Body of pancreas (tissue), 4 donors: ENCODE data around the gene DIAPH3. TPM values are rescaled to one million over a fixed set of nuclear protein-coding genes. Genes with fewer than 3 reads are reported as not detected.

Experiments used
- ATAC-seq: fragments of 150-250 bp; one replicate; pipeline ENCODE4 v1.9.1; 2016
- DNase-seq, 4 donors: peaks; one replicate each; pipeline ENCODE4 v3.0.0-alpha.2; 2019
- H3K27ac ChIP-seq, 4 donors: fragments of 200-600 bp; sonication (generic); 1 replicate in 3 of 4; 2 replicates in 1 of 4; pipeline versions ENCODE4 v1.5.1 to v1.6.1; 2016 to 2019; ENCODE audit warnings: mild to moderate bottlenecking in 1 of 4, mixed read lengths in 1 of 4, moderate library complexity in 1 of 4
- H3K27me3 ChIP-seq, 2 donors: fragments of 200-600 bp; sonication (generic); one replicate each; pipeline ENCODE4 v1.6.0; 2016; ENCODE audit warnings: mild to moderate bottlenecking in 1 of 2
- H3K36me3 ChIP-seq, 2 donors: fragments of 200-600 bp; sonication (generic); replicated peaks in 1 of 2; 2 replicates each; pipeline ENCODE4 v1.5.1; 2016; ENCODE audit warnings: low read depth in 2 of 2; ENCODE audit not compliant: insufficient read depth in 1 of 2
- H3K4me1 ChIP-seq: fragments of 200-600 bp; sonication (generic); one replicate; pipeline ENCODE4 v1.6.0; 2016
- H3K4me3 ChIP-seq, 2 donors: fragments of 200-600 bp; sonication (generic); 1 replicate in 1 of 2; 2 replicates in 1 of 2; pipeline ENCODE4 v1.5.1; 2016 to 2019
- H3K9me3 ChIP-seq, 3 donors: fragments of 200-600 bp; sonication (generic); 1 replicate in 2 of 3; 2 replicates in 1 of 3; pipeline ENCODE4 v1.5.1; 2016
- POLR2A ChIP-seq, 3 donors: fragments of 450-650 bp; IDR thresholded peaks; one replicate each; pipeline ENCODE4 v1.6.1; 2016; ENCODE audit warnings: antibody characterized with exemption in 3 of 3, mild to moderate bottlenecking in 2 of 3
- WGBS, 2 donors: methylation state at CpG; one replicate each; pipeline ENCODE4 v1.1.5; 2017; 5-methylcytosine and 5-hydroxymethylcytosine counted together
- intact Hi-C: fragments of 100-400 bp; cut with DNase I; formaldehyde crosslinking; loops from one replicate; pipeline ENCODE4 v1.15.1; 2023
- total RNA-seq, 2 donors: library from RNA; depleted of rRNA; stranded (reverse); fragments of >200 nt; gene quantifications; one replicate each; pipeline ENCODE4 v1.1.0, GENCODE V29; 2016
- TF ChIP-seq, protein P1 (sequence below), 7 experiments: fragments of 450-650 bp in 4 of 7; fragments of 200-600 bp in 3 of 7; sonication (generic) in 3 of 7; IDR thresholded peaks; one replicate each; pipeline ENCODE4 v1.5.1; 2016 to 2019; ENCODE audit warnings: antibody characterized with exemption in 7 of 7

Gene DIAPH3
- total RNA-seq, 2 donors from 2014 or later: 0.33 to 0.78 TPM

DNA sequence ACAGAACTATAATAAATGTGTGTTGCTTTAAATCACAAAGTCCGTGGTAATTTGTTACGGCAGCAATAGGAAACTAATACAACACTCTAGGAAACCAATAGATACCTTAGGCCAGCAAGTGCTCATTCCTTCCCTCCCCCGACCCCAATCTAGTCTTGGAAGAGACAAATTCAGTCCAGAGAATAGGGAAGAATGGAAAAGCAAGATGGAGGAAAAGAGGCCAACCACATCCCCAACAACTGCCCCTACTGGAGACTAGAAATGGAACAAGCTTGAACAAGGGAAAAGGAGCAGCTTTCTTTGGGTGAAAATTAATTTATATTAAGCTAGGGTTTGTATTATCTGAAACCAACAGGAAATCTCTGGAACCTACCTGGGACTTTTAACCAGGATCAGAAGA, 54.4 kb downstream of the DIAPH3 start:
- H3K36me3 ChIP-seq: no peaks in the 10 kb centered on the region
- DNase-seq (no peak), ATAC-seq (no peak)
- H3K4me1 ChIP-seq: no peaks in the 10 kb centered on the region
- no peaks in the 10 kb centered on the region for H3K9me3 ChIP-seq
- intact Hi-C loops: no loop called here
- WGBS, 2 donors: 96 to 99% methylated on average over 3 of the region's 3 CpGs
- TF ChIP-seq POLR2A (IDR thresholded peaks at IDR 0.05): no peak
- TF ChIP-seq, protein P1, sequence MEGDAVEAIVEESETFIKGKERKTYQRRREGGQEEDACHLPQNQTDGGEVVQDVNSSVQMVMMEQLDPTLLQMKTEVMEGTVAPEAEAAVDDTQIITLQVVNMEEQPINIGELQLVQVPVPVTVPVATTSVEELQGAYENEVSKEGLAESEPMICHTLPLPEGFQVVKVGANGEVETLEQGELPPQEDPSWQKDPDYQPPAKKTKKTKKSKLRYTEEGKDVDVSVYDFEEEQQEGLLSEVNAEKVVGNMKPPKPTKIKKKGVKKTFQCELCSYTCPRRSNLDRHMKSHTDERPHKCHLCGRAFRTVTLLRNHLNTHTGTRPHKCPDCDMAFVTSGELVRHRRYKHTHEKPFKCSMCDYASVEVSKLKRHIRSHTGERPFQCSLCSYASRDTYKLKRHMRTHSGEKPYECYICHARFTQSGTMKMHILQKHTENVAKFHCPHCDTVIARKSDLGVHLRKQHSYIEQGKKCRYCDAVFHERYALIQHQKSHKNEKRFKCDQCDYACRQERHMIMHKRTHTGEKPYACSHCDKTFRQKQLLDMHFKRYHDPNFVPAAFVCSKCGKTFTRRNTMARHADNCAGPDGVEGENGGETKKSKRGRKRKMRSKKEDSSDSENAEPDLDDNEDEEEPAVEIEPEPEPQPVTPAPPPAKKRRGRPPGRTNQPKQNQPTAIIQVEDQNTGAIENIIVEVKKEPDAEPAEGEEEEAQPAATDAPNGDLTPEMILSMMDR (IDR thresholded peaks at IDR 0.05): no peak
- no peak overlapping the region for H3K27ac ChIP-seq
- H3K4me3 ChIP-seq: no peak overlapping the region
- H3K27me3 ChIP-seq: no peaks in the 10 kb centered on the region

DNA sequence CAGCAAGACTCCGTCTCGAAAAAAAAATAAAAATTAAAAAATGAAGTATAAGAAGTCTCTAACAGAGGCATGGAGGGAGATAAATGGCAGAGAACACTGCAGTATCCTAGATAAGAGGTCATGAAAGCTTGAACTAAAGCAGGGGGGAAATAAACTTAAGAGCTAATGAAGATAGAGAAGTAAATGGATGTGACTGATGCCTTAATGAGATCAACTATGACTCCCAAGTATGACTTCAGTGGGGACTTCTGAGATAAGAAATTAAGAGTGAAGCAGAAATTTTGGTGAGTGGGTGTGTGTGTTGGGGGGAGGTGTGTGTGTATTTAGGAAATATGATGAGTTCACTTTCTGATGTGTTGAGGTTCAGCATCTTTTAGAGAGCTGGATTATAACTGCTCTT, 55.1 kb downstream of the DIAPH3 start:
- no peak for TF ChIP-seq POLR2A (IDR thresholded peaks at IDR 0.05)
- TF ChIP-seq, protein P1 (IDR thresholded peaks at IDR 0.05): no peak
- intact Hi-C loops: no loop called here
- Histone ChIP-seq H3K27me3 (no peaks in the 10 kb centered on the region), H3K4me1 (no peaks in the 10 kb centered on the region), H3K36me3 (no peaks in the 10 kb centered on the region), H3K4me3 (no peak overlapping the region), H3K27ac (no peak overlapping the region), H3K9me3 (no peaks in the 10 kb centered on the region)
- no peak for DNase-seq
- ATAC-seq: no peak
- 88 to 97% methylated on average over 2 of the region's 2 CpGs for WGBS, 2 donors

DNA sequence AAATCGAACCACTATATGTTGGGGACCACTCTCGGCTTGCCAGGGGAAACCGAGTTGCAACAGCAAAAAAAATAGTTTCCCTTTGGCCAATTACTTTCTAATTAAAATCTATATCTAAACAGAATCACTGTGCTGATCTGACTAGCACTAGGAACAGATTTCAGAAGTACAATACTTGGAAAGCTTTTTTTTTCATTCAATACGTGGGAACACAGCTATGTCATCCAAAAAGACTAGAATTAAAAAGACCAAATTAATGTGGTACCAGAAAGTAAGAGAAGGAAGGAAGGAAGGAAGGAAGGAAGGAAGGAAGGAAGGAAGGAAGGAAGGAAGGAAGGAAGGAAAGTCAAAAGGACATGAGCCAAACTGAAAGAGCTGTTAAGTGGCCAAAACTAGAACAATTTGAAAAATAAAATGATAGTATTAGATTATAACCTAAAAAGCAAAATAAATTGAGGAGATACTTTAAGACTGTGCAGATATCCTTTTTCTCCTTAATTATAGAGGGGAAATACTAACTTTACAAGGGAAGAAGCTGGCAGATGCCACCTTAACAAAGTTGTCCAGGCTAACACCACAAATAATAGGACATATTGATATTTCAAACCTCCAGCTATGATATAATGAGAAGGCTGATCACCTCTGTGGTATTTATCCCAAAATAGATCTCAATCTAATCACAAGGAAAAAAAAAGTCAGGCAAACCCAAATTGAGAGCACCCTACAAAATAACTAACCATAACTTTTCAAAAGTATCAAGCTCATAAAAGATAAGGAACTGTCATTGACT, 63.9 kb downstream of the DIAPH3 start:
- Histone ChIP-seq H3K27me3 (no peaks in the 10 kb centered on the region), H3K4me3 (no peak overlapping the region), H3K9me3 (no peaks in the 10 kb centered on the region), H3K36me3 (no peaks in the 10 kb centered on the region), H3K27ac (no peak overlapping the region), H3K4me1 (no peaks in the 10 kb centered on the region)
- ATAC-seq (no peak), DNase-seq (no peak)
- TF ChIP-seq, protein P1 (IDR thresholded peaks at IDR 0.05): no peak
- no peak for TF ChIP-seq POLR2A (IDR thresholded peaks at IDR 0.05)
- WGBS, 2 donors: 83 to 93% methylated on average over 4 of the region's 4 CpGs
- intact Hi-C loops: no loop called here

DNA sequence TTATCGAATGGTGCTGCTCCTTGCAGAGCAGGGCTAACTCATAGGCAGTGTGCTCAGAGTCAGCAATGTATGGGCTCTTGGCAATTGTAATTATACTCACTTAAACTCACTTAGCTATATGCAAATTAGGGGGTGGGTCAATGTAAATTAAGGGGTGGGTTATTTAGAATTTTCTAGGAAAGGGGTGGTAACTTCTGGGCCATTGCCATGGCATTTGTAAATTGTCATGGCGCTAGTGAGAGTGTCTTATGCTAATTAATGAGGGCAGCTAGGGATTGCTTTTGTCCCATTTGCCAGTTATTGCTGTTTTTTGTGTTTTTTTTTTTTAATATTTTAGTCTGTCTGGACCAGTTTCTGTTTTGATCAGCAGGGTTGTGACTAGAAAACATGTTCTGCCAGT, 68.4 kb downstream of the DIAPH3 start:
- ATAC-seq (no peak), DNase-seq (no peak)
- Histone ChIP-seq H3K4me3 (no peak overlapping the region), H3K36me3 (no peaks in the 10 kb centered on the region), H3K9me3 (no peaks in the 10 kb centered on the region), H3K27me3 (no peaks in the 10 kb centered on the region), H3K27ac (no peak overlapping the region), H3K4me1 (peaks cover 8% of the 10 kb centered on the region)
- TF ChIP-seq, protein P1 (IDR thresholded peaks at IDR 0.05): no peak
- TF ChIP-seq POLR2A (IDR thresholded peaks at IDR 0.05): no peak
- WGBS, 2 donors: 98 to 100% methylated on average over 2 of the region's 2 CpGs
- intact Hi-C loops: no loop called here
